SK-N-SH (cell line): ENCODE results near the gene RIT1. TPM values are rescaled to one million over a fixed set of nuclear protein-coding genes. Genes with fewer than 3 reads are reported as not detected.

Experiments used
- CTCF ChIA-PET: fragments of 300-600, 350-600 bp; formaldehyde crosslinking; extraction: SDS; loops from one replicate; lab custom pipeline; 2021; lab: Yijun Ruan, JAX
- POLR2A ChIA-PET: fragments of 350-600 bp; sonication (Branson Sonifier 250); formaldehyde crosslinking; extraction: SDS; loops from one replicate; lab custom pipeline; 2020; ENCODE audit warnings: antibody characterized with exemption, inconsistent platforms; lab: Yijun Ruan, JAX
- DNase-seq: peaks from one replicate; pipeline ENCODE4 v3.0.0; 2012
- H2AFZ ChIP-seq: fragments of 200-600 bp; sonication (generic); 2 replicates; pipeline ENCODE4 v1.8.1; 2016; ENCODE audit warnings: antibody characterized with exemption, mild to moderate bottlenecking, low read depth
- H3F3A ChIP-seq: fragments of 200-600 bp; sonication (generic); replicated peaks from 2 replicates; pipeline ENCODE3; 2016; ENCODE audit warnings: antibody characterized with exemption, mild to moderate bottlenecking; ENCODE audit not compliant: insufficient read depth
- H3K27ac ChIP-seq, 2 experiments: fragments of 200-500 bp in 1 of 2; fragments of 200-600 bp in 1 of 2; sonication (Bioruptor generic) in 1 of 2; sonication (generic), shearing (Covaris generic) in 1 of 2; 2 replicates each; pipeline versions ENCODE4 v1.5.1 to v1.6.1; 2014 to 2016; ENCODE audit warnings: low read depth in 2 of 2, inconsistent platforms in 1 of 2, low read length in 1 of 2, mild to moderate bottlenecking in 1 of 2, mixed read lengths in 1 of 2
- H3K27me3 ChIP-seq: fragments of 200-600 bp; sonication (generic), shearing (Covaris generic); 2 replicates; pipeline ENCODE4 v1.6.1; 2016; ENCODE audit warnings: mixed run types; ENCODE audit not compliant: insufficient read depth
- H3K36me3 ChIP-seq, 2 experiments: fragments of 200-500 bp in 1 of 2; fragments of 200-600 bp in 1 of 2; sonication (Bioruptor generic) in 1 of 2; sonication (generic) in 1 of 2; replicated peaks in 1 of 2; 2 replicates each; pipeline versions ENCODE3 to v1.5.1; 2014 to 2016; ENCODE audit warnings: low read length in 1 of 2, mild to moderate bottlenecking in 1 of 2; ENCODE audit not compliant: insufficient read depth in 2 of 2, control insufficient read depth in 1 of 2
- H3K4me1 ChIP-seq, 2 experiments: fragments of 200-500 bp in 1 of 2; fragments of 200-600 bp in 1 of 2; sonication (Bioruptor generic) in 1 of 2; sonication (generic), shearing (Covaris generic) in 1 of 2; 2 replicates each; pipeline versions ENCODE4 v1.5.1 to v1.6.1; 2014 to 2016; ENCODE audit warnings: low read depth in 1 of 2, low read length in 1 of 2, mixed run types in 1 of 2; ENCODE audit not compliant: insufficient read depth in 2 of 2, control insufficient read depth in 1 of 2
- H3K4me2 ChIP-seq: fragments of 200-600 bp; sonication (generic), shearing (Covaris generic); 2 replicates; pipeline ENCODE4 v1.6.1; 2017; ENCODE audit warnings: mixed run types
- H3K4me3 ChIP-seq, 2 experiments: fragments of 200-500 bp in 1 of 2; fragments of 200-600 bp in 1 of 2; sonication (Bioruptor generic) in 1 of 2; sonication (generic), shearing (Covaris generic) in 1 of 2; 2 replicates each; pipeline versions ENCODE4 v1.5.1 to v1.8.1; 2014 to 2016; ENCODE audit warnings: low read depth in 2 of 2, inconsistent platforms in 1 of 2, low read length in 1 of 2, mild to moderate bottlenecking in 1 of 2, mixed read lengths in 1 of 2, moderate library complexity in 1 of 2
- H3K79me2 ChIP-seq: fragments of 200-600 bp; sonication (generic); 2 replicates; pipeline ENCODE4 v1.8.1; 2017; ENCODE audit warnings: mild to moderate bottlenecking; ENCODE audit not compliant: insufficient read depth
- H3K9ac ChIP-seq: fragments of 200-600 bp; sonication (generic); 2 replicates; pipeline ENCODE4 v1.6.1; 2017; ENCODE audit warnings: mixed run types
- H3K9me2 ChIP-seq: fragments of 200-600 bp; sonication (generic); 2 replicates; pipeline ENCODE4 v1.6.1; 2017; ENCODE audit warnings: mixed run types
- H3K9me3 ChIP-seq: fragments of 200-600 bp; sonication (generic); 2 replicates; pipeline ENCODE4 v1.6.1; 2017; ENCODE audit warnings: mixed run types, mild to moderate bottlenecking, moderate library complexity
- H4K20me1 ChIP-seq: fragments of 200-600 bp; sonication (generic); 2 replicates; pipeline ENCODE4 v1.6.1; 2017; ENCODE audit warnings: mild to moderate bottlenecking, mixed run types; ENCODE audit not compliant: insufficient read depth
- EZH2phosphoT487 ChIP-seq: fragments of 200-600 bp; sonication (generic); IDR thresholded peaks from 2 replicates; pipeline ENCODE4 v1.6.1; 2017; ENCODE audit warnings: low read depth, mixed run types, mild to moderate bottlenecking, antibody characterized with exemption, moderate library complexity, borderline replicate concordance
- FOXM1 ChIP-seq: IDR thresholded peaks from 2 replicates; pipeline ENCODE4 v1.4.0; 2012; ENCODE audit warnings: low read depth, mild to moderate bottlenecking
- MXI1 ChIP-seq: IDR thresholded peaks from 2 replicates; pipeline ENCODE4 v1.6.1; 2012; ENCODE audit warnings: mild to moderate bottlenecking, low read depth, low read length, improper control_type of control experiment
- NFIC ChIP-seq: IDR thresholded peaks from 2 replicates; pipeline ENCODE4 v1.4.0; 2012; ENCODE audit warnings: borderline replicate concordance
- NRF1 ChIP-seq: IDR thresholded peaks from 2 replicates; pipeline ENCODE4 v1.6.1; 2012; ENCODE audit warnings: low read depth, mild to moderate bottlenecking, low read length
- RXRA ChIP-seq: IDR thresholded peaks from 2 replicates; pipeline ENCODE4 v1.4.0; 2012; ENCODE audit warnings: low read depth, mild to moderate bottlenecking, borderline replicate concordance
- SIN3A ChIP-seq: IDR thresholded peaks from 2 replicates; pipeline ENCODE4 v1.6.1; 2012; ENCODE audit warnings: low read depth, mild to moderate bottlenecking, low read length, moderate library complexity, borderline replicate concordance
- SMC3 ChIP-seq: IDR thresholded peaks from 2 replicates; pipeline ENCODE4 v1.6.1; 2012; ENCODE audit warnings: low read depth, low read length, improper control_type of control experiment
- TAF1 ChIP-seq: IDR thresholded peaks from 2 replicates; pipeline ENCODE4 v1.6.1; 2012; ENCODE audit warnings: low read depth, mild to moderate bottlenecking, low read length, moderate library complexity, borderline replicate concordance
- YY1 ChIP-seq: IDR thresholded peaks from 2 replicates; pipeline ENCODE4 v1.4.0; 2012; ENCODE audit warnings: low read depth, mild to moderate bottlenecking
- WGBS: methylation state at CpG from one replicate; pipeline ENCODE4 v1.1.6; 2017; ENCODE audit warnings: low lambda C conversion rate; 5-methylcytosine and 5-hydroxymethylcytosine counted together
- polyA plus RNA-seq, 3 experiments: library from polyadenylated mRNA; depleted of rRNA; stranded (reverse); fragments of >200 nt; gene quantifications; 2 replicates each; pipeline ENCODE4 v1.2.3, GENCODE V29; 2012
- TF ChIP-seq, protein P1 (sequence below): IDR thresholded peaks from 2 replicates; pipeline ENCODE4 v1.4.0; 2012; ENCODE audit warnings: low read depth
- TF ChIP-seq, protein P2 (sequence below): IDR thresholded peaks from 2 replicates; pipeline ENCODE4; 2012
- TF ChIP-seq, protein P3 (sequence below): IDR thresholded peaks from 2 replicates; pipeline ENCODE4 v1.6.1; 2012; ENCODE audit warnings: mild to moderate bottlenecking, low read depth, low read length, moderate library complexity
- TF ChIP-seq, protein P4 (sequence below): fragments of 200-600 bp; sonication (generic); IDR thresholded peaks from 2 replicates; pipeline ENCODE4 v1.6.1; 2017; ENCODE audit warnings: antibody characterized with exemption, mild to moderate bottlenecking, moderate library complexity

The RIT1 gene
- polyA plus RNA-seq, 1 of the 3 experiments (the other 2 are of a cell fraction), result 28.8 TPM

DNA sequence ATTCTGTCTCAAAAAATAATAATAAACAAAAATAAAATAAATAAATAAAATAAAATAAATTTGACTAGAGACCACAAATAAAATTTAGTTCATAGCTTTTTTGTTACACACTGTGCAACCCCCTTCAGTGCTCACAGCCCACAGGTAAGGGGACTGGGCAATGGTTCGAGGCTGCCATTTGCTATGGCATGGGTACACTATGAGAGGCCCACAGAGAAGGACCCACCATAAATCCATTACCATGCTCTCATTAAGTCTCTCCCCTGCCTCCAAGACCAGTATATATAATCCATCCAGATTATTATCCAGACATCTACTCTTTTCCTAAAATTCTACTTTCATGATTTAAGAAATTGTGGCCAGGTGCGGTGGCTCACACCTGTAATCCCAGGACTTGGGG is 8.7 kb upstream of the RIT1 start:
- peaks cover 6% of the 10 kb centered on the region; the same call in 1 of the 2 replicates for H4K20me1 ChIP-seq
- H3K36me3 ChIP-seq, result peaks cover 76 to 88% of the 10 kb centered on the region in 2 experiments
- H3K9me2 ChIP-seq, result no peaks in the 10 kb centered on the region
- no peak overlapping the region for H3K9ac ChIP-seq
- ChIA-PET POLR2A (interaction anchor here (1.1 kb wide), 2 partner anchors 11 to 14 kb away, joined by 3 to 4 read pairs; partner anchors contain the start of gene KHDC4), CTCF (no interaction called here)
- H3K9me3 ChIP-seq, result no peaks in the 10 kb centered on the region
- no peak overlapping the region for H3K27ac ChIP-seq
- no peak overlapping the region for H3K4me2 ChIP-seq
- no peaks in the 10 kb centered on the region for H3K27me3 ChIP-seq
- no peak overlapping the region for H3K4me3 ChIP-seq
- H3K4me1 ChIP-seq, result no peaks in the 10 kb centered on the region
- DNase-seq, result no peak
- peaks cover 52% of the 10 kb centered on the region for H3K79me2 ChIP-seq
- 95% methylated on average over 2 of the region's 2 CpGs for WGBS
- H3F3A ChIP-seq, result peaks cover 55% of the 10 kb centered on the region
- TF ChIP-seq, protein P1, sequence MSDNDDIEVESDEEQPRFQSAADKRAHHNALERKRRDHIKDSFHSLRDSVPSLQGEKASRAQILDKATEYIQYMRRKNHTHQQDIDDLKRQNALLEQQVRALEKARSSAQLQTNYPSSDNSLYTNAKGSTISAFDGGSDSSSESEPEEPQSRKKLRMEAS, result no peak
- TF ChIP-seq NRF1 (no peak), RXRA (no peak), EZH2phosphoT487 (no peak), SIN3A (no peak), SMC3 (no peak), FOXM1 (no peak), YY1 (no peak), NFIC (no peak), MXI1 (no peak), TAF1 (no peak)
- TF ChIP-seq, protein P2, sequence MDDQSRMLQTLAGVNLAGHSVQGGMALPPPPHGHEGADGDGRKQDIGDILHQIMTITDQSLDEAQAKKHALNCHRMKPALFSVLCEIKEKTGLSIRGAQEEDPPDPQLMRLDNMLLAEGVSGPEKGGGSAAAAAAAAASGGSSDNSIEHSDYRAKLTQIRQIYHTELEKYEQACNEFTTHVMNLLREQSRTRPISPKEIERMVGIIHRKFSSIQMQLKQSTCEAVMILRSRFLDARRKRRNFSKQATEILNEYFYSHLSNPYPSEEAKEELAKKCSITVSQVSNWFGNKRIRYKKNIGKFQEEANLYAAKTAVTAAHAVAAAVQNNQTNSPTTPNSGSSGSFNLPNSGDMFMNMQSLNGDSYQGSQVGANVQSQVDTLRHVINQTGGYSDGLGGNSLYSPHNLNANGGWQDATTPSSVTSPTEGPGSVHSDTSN, result no peak
- TF ChIP-seq, protein P3, sequence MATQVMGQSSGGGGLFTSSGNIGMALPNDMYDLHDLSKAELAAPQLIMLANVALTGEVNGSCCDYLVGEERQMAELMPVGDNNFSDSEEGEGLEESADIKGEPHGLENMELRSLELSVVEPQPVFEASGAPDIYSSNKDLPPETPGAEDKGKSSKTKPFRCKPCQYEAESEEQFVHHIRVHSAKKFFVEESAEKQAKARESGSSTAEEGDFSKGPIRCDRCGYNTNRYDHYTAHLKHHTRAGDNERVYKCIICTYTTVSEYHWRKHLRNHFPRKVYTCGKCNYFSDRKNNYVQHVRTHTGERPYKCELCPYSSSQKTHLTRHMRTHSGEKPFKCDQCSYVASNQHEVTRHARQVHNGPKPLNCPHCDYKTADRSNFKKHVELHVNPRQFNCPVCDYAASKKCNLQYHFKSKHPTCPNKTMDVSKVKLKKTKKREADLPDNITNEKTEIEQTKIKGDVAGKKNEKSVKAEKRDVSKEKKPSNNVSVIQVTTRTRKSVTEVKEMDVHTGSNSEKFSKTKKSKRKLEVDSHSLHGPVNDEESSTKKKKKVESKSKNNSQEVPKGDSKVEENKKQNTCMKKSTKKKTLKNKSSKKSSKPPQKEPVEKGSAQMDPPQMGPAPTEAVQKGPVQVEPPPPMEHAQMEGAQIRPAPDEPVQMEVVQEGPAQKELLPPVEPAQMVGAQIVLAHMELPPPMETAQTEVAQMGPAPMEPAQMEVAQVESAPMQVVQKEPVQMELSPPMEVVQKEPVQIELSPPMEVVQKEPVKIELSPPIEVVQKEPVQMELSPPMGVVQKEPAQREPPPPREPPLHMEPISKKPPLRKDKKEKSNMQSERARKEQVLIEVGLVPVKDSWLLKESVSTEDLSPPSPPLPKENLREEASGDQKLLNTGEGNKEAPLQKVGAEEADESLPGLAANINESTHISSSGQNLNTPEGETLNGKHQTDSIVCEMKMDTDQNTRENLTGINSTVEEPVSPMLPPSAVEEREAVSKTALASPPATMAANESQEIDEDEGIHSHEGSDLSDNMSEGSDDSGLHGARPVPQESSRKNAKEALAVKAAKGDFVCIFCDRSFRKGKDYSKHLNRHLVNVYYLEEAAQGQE, result no peak
- TF ChIP-seq, protein P4, sequence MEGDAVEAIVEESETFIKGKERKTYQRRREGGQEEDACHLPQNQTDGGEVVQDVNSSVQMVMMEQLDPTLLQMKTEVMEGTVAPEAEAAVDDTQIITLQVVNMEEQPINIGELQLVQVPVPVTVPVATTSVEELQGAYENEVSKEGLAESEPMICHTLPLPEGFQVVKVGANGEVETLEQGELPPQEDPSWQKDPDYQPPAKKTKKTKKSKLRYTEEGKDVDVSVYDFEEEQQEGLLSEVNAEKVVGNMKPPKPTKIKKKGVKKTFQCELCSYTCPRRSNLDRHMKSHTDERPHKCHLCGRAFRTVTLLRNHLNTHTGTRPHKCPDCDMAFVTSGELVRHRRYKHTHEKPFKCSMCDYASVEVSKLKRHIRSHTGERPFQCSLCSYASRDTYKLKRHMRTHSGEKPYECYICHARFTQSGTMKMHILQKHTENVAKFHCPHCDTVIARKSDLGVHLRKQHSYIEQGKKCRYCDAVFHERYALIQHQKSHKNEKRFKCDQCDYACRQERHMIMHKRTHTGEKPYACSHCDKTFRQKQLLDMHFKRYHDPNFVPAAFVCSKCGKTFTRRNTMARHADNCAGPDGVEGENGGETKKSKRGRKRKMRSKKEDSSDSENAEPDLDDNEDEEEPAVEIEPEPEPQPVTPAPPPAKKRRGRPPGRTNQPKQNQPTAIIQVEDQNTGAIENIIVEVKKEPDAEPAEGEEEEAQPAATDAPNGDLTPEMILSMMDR, result no peak
- H2AFZ ChIP-seq, result no peak overlapping the region
